Kidney capillary endothelial cell (primary cell): ENCODE results near the gene USP32.
"Not testable (repeated sequence)": the region's sequence is repeated elsewhere in the genome, so short reads cannot be mapped to it uniquely, and the experiment has no call there.

Source experiments
- DNase-seq: peaks from one replicate; pipeline ENCODE4 v3.0.0-alpha.2; 2018; ENCODE audit warnings: low spot score

Gene USP32

DNA sequence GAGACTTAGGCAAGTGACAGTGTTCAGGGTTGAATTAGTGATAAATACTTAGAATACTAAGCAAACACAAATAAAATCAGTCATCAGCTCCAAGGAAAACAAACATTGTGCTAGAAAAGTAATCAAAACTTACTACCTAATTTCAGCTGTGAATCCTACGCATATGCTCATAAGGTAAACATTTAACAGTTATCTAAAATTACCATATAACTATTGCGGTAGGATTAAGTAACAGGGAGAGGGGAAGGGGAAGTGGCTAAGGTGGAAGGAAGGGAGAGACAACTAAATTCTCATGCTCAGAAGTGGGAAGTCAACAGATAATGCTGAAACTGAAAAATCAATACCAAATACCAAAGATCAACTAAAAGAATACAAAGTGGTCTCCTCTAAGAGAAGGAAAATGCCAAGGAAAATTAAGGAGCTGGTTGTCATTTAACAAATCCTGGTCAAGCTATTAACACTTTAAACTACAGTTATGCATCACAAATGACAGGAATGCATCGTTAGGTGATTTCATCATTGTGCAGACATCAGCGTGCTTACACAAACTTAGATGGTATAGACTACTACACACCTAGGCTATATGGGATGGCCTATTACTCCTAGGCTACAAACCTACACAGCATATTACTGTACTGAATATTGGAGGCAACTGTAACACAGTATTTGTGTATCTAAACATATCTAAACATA lies 20.0 kb downstream of the USP32 start:
- no peak for DNase-seq

DNA sequence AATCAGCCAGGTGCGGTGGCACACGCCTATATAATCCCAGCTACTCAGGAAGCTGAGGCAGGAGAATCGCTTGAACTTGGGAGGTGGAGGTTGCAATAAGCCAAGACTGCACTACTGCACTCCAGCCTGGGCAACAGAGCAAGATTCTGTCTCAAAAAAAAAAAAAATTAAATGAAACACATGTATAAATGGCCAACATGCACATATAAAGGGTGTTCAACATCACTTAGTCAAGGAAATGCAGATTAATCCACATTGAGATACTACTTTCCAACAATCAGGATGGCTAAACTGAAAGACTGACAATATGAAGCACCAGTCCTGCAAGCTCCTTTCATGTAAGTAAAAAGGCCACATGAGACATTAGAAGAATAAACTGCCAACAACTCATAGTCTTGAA lies 20.5 kb downstream of the USP32 start:
- no peak for DNase-seq

DNA sequence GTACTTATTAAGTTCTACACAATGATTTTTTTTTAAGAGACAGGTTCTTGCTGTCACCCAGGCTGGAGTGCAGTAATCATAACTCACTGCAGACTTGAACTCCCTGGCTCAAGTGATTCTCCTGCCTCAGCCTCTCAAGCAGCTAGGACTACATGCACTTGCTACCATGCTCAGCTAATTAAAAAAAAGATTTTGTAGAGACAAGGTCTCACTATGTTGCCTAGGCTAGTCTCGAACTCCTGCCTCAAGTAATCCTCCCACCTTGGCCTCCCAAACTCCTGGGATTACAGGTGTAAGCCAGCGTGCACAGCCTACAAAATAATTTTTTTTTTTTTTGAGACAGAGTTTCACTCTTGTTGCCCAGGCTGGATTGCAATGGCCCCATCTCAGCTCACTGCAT lies 22.2 kb downstream of the USP32 start:
- DNase-seq: no peak

DNA sequence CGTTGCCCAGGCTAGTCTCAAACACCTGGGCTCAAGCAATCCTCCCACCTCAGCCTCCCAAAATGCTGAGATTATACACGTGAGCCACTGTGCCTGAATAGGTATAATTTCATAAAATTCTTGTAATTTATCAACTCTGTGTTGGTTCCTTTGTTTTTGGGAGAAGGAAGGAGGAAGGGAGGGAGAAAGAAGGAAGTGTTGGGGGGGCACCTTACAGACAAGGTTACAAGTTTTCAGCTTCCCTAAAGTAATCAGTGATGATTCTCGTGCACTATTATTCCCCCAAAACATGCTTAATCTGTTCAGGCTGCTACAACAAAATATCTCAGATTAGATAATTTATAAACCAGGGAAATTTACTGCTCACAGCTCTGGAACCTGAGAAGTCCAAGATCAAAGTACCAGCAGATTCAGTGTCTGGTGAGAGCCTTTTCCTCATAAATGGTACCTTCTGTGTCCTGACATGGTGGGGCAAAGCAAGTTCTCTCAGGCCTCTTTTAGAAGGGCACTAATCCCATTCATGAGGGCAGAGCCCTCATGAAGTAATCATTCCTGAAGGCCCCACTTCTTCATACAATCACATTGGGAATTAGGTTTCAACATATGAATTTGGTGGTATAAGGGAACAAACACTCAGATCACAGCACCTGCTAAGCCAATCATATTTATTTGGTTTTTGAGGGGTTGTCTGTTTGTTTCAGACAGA lies 28.1 kb downstream of the USP32 start:
- no peak for DNase-seq

DNA sequence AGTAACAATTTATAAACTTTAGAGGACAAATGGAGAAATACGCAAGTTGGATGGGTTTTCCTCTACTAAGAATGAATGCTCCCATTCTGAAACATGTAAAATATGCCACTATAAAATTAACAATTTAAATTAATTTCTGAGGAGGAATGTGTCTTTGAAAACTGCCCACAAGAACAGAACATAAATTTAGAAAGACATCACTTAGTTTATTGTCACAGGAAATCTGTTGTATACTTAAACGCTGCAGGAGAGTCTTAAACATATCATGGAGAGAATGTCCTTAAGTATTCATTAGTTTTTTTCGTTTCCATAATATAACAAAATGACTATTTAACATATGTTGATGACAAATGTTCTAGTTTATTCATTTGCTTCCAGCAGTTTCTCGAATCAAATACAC lies 29.6 kb downstream of the USP32 start:
- no peak for DNase-seq

DNA sequence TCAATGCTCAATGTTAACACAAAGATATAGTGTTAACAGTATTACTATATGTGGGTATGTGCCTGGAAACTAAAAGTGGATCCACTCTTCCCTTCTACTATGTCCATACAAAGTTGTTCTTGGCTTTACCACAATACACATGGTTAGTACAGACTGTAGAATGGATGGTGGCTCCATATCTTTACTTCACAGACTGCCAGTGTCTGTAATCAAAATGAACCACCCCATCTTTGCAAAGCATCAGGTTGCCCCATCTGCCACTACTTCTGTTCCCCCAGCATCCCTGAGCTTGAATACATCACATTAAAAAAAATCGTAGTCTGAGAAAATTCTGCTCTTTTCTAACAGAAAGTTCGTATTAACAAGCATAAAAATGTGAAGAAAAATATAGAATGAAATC lies 30.0 kb downstream of the USP32 start:
- no peak for DNase-seq

DNA sequence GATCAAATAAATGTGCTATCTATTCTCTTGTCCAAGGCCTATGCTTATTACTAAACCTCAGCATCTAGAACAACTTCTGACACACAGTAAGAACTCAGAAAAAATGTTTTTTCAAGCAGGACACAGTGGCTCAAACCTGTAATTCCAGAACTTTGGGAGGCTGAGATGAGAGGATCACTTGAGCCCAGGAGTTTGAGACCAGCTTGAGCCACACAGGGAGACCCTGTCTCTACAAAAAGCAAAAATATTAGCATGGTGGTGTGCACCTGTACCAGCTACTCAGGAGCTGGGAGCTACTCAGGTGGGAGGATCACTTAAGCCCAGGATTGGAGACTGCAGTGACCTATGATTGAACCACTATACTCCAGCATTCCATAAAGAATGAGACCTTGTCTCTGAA lies 32.5 kb downstream of the USP32 start:
- no peak for DNase-seq

DNA sequence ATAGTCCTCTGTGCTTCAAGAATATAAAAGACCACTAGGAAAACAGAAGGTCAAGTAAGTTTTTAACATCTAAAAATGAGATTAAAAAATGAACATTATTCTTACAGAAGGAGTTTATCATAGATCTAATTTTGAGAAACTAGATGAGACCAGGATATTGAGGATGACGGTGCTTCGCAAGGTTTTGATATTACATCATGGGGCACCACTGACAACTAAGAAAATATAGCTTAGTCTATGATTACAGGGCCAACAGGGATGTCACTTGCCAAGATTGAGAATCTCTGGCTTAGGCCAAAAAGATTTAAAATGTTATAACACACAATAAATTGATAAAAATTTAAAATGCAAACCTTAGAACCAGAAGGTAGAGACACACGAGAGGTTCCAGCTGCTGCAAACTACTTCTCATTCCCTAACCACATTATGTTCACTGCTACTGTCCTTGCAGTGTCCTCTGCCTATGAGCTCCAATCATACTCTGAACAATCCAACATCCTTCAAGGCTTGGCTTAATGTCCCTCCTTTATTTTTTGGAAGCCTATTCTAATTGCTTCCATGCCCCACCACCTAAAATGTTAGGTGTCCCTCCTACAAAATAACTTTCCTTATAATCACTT lies 33.2 kb downstream of the USP32 start:
- no peak for DNase-seq

DNA sequence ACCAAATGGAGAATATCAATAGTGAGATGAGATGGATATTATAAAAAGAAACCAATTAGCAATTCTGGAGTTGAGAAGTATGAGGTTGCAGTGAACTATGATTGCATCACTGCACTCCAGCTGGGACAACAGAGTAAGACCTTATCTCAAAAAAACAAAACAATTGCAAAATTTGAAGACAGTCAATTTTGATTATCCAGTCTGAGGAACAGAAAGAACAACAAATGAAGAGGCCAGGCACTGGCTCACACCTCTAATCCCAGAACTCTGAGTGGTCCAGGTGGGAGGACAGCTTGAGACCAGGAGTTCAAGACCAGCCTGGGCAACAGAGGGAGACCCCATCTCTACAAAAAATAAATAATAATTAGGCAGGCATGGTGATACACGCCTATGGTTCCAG lies 35.0 kb downstream of the USP32 start:
- DNase-seq: no peak

DNA sequence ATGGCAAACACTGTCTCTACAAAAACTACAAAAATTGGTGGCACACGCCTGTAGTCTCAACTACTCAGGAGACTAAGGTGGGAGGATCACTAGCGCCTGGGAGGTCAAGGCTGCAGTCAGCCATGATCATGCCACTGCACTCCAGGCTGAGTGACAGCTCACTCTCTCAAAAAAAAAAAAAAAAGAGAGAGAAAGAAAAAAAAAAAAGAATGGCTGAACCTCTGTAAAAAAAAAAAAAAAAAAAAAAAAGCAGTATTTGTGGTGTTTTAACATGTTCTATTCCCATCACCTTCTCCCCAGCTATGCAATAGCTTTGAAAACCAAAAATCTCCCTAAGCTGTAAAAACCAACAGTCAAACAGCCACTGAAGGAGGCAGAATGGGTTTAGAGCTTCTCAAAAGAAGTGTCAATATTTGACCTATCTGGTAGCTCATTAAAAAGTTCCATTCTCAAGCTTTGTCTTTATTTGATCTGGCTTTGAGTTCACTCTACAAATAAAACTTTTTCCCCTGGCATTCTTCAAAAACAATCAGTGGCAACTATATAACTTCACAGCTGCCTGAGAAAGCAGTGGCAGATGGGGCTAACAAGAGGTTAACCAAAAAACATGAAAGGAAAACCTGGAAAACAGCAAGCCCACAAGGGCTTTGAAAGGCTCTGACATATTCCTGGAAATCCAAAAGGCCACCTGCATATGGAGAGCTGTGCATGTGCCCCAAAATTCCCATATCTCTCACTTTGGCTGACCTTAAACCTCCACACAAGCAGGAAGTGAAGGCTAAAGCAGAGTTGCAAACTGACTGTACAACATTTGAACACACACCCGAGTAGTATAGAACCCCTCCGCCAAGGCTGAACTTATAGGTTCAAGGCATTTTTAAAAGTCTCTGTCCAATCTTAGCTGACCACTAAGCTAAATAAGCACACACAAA lies 36.0 kb downstream of the USP32 start:
- DNase-seq: no peak

DNA sequence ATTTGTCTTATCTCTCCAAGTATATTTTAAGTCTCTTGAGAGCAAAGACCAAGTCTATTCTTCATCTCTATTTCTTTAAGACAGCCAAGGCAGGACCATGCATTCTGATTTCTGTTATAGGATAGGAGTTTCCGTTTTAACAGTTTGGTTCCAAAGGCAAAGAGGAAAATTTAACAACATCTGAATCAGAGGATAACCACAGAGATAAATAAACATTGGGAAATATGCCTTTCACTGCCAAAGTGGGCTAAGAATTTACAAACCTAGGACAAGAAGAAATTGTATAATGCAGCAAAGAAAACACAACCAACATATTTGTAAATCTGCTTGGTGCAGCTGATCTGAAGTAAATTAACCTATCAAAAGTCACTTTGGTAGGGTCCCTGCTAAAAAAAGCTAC lies 37.7 kb downstream of the USP32 start:
- DNase-seq: no peak

DNA sequence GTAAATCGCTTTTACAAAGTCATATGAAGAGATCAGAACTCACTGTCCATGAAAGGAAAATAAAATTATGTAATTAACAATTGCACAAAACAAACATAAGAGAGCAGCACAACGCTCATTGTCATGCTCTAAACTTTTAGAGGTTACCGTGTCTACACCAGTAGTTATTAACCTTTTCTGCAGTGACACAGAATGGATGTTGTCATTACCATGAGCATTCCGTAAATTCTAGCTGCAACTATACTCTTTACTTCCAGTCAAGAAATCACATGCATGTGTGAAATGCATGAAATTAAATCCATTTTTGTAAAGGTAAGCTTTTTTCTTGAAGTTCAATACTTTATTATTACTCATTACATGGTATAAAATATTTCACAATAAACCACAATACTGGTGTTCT lies 38.2 kb downstream of the USP32 start:
- no peak for DNase-seq

DNA sequence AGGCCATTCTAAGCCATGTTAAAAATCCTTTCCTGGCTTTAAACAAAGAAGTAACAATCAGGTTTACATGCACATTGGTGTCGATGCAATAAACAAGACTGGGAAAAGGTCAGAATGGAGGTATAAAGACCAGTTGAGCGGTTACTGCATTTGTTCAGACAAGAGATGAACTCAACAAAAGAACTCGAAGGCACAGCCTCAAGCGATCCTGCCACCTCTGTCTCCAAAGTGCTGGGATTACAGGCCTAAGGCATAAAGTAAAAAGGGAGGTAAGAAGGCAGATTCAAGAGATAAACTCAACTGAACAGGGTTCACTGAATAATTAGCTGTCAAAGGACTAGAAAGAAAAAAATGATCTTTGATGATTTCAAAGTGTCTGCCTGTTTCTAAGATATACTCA lies 39.4 kb downstream of the USP32 start:
- DNase-seq: no peak

DNA sequence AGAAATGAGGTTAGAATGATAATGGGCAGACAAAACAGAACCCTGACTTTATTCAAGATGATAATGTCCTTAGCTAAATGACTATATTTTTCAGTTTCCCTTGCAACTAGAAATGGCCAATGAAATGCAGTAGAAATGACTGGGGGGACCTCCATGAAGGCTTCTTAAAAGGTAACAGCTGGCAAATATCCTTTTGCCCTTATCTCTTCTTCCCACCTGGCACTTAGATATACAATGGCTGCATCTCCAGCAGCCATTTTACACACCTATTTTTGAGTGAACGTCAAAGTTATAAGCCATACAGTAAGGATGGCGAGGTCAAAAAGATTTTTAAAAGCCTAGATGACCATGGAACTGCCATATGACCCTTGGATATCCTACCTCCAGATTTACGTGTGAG lies 39.9 kb downstream of the USP32 start:
- DNase-seq: no peak

DNA sequence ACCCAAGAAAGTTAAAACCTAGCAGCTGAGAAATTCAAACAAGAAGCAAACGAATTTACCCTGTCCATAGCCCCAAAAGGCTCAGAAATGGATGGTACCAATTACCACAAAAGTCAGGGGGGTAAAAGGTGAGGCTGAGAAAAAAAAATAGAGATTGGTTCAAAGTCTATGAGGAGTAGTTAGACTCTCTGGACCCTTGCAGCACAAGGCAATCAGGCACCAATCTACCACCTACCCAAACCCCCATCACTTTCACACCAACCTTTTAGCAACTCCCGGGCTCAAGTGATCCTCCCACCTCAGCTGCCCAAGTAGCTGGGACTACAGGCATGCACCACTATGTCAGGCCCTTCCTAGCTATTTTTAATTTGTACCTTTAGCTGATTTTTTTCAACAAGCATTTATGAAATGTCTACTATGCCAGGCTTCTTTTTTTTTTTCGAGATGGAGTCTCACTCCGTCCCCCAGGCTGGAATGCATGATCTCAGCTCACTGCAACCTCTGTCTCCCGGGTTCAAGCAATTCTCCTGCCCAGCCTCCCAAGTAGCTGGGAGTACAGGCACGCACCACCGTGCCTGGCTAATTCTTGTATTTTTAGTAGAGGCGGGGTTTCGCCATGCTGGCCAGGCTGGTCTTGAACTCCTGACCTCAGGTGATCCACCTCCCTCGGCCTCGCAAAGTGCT lies 40.8 kb downstream of the USP32 start:
- DNase-seq: no peak

DNA sequence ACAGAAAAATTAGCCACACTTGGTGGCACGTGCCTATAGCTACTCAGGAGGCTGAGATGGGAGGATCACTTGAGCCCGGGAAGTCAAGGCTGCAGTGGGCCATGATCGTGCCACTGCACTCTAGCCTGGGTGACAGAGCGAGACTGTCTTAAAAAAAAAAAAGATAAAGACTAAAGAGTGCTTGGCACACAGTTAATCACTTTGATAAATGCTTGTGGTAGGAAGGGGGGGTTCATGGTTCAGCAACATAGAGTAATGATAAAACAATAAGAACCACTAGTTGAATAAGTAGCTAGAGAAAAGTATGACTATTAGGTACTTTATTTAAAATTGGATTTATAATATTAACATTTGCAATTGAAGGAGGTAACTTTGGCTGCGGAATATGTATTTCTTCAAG lies 43.3 kb downstream of the USP32 start:
- DNase-seq: no peak

DNA sequence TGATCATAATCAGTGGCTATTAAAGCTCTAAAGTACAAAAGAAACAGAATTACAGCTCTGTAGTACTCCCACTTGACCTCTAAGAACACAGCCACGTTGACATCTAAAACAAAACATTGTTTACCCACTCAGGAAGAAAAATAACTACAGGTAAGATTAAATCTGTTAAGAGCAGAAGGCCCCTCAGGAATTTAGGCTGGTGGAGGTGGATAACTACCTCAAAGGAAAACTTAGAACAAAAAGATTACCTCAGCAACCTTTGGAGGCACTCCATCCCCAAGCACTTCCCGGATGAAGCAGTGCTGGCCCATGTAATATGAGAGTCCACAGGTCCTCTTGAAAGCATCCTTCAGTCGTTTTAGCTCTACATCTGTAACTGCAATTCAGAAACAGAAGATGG lies 46.7 kb downstream of the USP32 start:
- DNase-seq: no peak

DNA sequence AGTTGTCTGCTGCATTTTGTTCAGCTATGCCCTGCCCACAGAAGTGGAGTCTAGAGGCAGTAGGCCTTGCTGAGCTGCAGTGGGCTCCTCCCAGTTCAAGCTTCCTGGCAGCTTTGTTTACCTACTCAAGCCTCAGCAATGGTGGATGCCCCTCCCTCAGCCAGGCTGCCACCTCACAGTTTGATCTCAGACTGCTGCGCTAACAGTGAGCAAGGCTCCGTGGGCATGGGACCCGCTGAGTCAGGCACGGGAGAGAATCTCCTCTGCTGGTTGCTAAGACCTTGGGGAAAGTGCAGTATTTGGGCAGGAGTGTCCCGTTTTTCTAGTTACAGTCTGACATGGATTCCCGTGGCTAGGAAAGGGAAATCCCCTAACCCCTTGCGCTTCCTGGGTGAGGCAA lies 49.4 kb downstream of the USP32 start:
- DNase-seq: not testable (repeated sequence)

DNA sequence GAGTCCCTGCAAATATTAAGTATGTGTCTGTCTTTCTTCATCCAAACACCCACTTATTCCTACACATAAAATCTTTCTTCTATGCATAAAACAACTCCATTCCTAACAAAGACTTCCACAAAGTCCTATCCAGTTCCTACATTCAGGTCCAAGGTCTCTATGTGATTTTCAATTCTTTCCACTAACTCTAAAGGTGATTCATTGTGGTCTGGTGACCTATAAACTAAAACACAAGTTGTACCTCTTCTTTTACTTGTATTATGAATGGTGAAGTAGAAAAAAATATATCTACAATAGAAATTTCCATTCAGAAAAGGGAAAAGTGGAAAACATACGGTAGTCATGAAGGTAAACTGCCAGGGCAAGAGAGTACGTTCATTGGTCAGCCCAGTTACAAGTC lies 56.6 kb downstream of the USP32 start:
- no peak for DNase-seq

DNA sequence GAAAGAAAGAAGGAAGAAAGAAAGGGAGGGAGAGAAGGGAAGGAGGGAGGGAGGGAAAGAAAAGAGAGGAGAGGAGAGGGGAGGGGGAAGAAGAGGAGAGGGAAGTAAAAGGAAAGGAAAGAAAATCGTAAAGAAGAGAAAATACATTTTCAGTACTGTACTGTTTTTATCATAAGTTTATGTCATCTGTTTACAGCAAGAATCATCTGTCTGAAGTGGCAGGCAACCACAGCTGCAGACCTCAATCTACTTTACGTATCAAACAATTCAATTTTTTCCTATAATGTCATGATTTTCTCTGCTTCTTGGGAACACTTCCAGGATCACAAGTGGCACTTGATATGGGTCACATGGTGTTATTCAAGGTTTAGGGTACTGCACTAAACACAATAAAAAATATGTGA lies 58.3 kb downstream of the USP32 start:
- no peak for DNase-seq

DNA sequence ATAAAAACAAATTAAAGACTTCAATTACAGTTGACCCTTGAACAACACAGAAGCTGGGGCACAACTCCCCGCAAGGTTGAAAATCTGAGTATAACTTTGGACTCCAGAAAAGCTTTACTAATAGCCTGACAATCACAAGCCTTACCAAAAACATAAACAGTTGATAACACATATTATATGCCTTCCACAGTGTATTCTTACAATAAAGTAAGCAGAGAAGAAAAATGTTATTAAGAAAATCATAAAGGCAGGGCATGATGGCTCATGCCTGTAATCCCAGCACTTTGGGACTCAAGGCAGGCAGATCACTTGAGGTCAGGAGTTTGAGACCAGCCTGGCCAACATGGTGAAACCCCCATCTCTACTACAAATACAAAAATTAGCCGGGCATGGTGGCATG lies 58.9 kb downstream of the USP32 start:
- DNase-seq: not testable (repeated sequence)

DNA sequence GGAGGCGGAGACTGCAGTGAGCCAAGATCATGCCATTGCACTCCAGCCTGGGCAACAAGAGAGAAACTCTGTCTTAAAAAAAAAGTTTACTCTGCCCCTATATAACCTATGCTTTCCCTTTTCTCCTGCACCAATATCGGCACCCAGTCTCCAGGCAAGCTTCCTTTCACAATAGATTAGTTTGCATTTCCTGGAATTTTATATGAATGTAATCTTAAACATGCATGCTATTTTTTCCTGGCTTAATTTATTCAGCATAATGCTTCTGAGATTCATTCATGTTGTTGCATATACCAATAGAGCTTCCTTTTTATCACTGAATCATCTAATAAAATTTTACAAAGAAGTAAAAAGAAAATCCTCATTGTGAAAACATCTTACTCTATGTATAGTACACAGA lies 59.4 kb downstream of the USP32 start:
- DNase-seq: no peak
